ELF-1 (cell line): ENCODE measurements around the gene MYL3.

Source experiments
- DNase-seq: peaks from one replicate; pipeline ENCODE4 v3.0.0-alpha.2; 2016; ENCODE audit warnings: low read depth, low spot score

MYL3 gene

GRCh38 chr3:46851364-46852333 lies 11.6 kb downstream of the MYL3 start:
- no peak for DNase-seq

GRCh38 chr3:46850468-46850779 lies 12.8 kb downstream of the MYL3 start:
- DNase-seq = no peak

DNA sequence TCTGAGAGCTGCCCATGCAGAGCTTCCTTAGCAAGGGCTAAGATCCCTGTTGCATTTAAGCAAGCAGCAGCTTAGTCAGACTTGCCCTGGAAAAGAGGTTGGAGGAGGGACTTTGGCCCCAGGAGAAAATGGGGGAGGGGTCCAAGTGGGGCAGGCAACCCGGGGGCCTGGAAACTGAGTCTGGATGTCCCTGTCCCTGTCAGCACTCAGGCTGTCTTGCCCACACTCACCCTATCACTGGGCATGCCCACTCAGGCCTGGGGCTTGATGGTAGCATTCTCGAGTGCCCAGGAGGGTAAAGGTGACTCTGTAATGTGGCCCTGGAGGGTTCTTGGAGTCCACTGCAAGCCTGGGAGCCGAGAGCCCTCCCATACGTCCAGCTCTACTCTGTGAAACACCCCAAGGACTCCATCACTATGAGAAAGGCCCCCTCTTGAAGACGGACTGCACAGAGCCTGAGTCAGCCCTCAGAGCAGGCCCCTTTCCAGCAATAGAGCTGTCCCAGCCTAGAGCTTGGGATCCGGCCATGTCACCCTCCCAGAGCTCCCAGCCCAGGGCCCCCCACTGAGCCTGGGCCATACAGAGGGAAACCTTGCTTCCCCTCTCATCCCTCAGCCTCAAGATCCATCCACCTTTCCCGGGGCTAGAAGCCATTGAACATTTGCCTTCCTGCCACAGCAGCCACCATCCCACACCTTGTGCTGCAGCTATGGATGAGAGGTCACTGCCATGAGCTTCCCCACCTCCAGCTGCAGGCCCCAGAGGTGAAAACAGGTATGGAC lies 13.4 kb downstream of the MYL3 start:
- no peak for DNase-seq

DNA sequence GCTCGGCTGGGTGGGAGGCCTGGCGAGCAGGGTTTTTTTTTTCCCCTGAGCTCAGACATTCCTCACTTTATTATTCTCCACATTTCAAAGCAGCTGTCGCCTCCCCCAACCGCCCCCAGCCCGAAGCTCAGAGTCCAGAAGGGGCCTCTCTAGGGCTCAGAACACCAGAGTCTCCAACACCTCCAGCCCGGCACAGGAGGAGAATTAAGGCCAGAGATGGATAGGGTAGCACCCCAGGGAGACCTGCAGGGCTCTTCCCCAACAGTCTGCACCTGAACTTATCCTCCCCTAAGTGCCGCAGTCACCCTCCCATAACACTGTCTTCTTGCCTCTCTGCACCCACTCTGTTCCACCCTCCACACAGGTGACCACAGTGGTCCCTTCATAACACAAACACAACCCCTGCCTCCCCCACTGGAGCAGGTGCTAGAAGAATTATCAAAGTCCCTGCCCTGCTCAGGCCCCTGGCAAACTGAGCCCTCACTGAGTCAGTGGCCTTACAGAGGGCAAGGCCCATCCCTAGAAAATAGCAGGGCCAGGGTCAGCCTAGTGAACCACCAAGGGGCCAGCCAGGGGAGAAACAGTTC lies 14.1 kb downstream of the MYL3 start:
- DNase-seq = no peak

- peak; percentile 95 for DNase-seq
Observed at GRCh38 chr3:46848271-46849044, 14.8 kb downstream of the MYL3 start.

DNA sequence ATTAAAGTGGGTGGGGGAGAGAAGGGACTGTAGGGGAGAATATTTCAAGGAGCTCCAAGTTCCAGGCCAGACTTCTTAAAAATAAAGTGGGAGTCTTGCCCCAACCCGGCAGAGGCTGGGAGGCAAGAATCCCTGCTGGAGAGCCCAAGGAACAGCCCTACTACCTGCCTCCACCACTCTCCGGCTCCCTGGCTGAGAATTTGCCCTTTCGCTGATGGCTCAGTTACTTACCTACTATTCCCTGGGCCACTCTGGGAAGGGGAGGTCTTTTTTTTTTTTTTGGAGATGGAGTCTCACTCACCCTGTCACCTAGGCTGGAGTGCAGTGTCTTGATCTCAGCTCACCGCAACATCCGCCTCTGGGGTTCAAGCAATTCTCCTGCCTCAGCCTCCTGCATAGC lies 15.5 kb downstream of the MYL3 start:
- DNase-seq = no peak

- no peak for DNase-seq
Observed at GRCh38 chr3:46846624-46847542, 16.4 kb downstream of the MYL3 start.

DNA sequence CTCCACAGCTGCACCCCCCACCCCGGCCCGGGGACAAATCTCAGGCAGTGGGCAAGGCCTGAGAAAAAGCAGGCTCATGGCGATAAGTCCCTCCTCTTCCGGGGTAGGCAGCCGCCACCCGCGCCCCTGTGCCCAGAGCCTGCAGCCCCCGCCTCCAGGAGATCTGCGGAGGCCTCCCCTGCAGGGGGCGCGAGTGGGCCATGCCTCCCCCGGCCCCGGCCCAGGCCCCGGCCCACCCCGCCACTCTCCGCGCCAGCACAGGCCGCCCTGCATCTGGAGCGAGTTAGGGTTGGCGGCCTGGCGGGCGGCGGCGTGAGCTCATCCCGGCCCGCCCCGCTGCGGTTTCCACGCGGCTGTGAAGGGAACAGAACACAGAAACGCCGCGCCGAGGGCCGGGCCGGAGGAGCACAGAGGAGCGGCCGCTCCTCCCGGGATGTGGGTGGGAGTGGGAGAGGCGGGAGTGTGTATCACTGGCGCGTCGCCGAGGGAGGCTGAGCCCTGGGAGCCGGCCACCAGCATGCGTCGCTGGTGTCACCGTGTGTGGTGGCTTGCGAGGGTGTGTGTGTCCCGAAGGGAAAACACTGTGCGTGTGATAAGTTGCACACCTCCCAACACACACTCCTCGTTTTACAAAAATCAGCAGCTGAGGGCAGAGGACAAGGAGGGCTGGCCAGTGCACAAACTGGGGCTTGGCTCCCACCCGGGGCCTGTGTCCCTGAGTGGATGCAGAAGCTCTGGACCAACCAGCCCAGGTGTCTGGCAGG lies 17.2 kb downstream of the MYL3 start:
- DNase-seq = peak; percentile 92

- peak; percentile 90 for DNase-seq
Observed at GRCh38 chr3:46845397-46845859, 17.8 kb downstream of the MYL3 start.

GRCh38 chr3:46844881-46845312 lies 18.3 kb downstream of the MYL3 start:
- no peak for DNase-seq

DNA sequence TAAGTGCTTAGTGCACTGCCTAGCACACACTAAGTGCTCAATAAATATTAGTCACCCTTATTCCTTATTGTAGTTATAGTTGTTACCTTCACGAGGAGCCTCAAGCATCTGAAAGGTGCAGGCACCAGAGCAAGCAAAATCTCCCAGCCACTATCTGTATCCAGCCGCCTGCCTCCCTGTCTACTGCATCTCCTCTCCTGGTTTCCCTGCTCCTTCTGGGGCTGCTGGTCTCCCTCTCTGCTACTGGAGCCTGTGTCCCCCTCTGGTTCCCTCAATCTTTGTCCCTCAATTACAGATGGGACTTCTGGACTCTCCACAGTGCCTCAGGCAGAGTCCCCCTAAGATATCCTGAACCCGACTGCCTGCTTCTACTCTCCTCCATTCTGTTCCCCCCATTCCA lies 18.8 kb downstream of the MYL3 start:
- DNase-seq = no peak

GRCh38 chr3:46843508-46843907 lies 19.7 kb downstream of the MYL3 start:
- DNase-seq = no peak

DNA sequence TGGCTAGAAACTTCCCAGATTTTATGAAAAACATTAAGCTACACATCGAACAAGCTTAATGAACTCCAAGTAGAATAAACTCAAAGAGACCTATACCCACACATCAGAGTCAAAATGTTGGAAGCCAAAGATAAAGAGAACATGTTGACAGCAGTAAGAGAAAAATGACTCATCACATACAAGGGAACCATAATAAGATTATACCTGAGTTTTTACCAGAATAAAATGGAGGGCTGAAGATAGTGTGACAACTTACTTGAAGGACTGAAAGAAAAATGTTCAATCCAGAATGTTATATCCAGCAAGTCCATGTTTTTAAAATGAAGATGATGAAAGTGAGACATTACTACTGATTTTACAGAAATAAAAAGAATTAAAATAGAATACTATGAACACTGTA lies 22.8 kb downstream of the MYL3 start:
- DNase-seq = no peak

DNA sequence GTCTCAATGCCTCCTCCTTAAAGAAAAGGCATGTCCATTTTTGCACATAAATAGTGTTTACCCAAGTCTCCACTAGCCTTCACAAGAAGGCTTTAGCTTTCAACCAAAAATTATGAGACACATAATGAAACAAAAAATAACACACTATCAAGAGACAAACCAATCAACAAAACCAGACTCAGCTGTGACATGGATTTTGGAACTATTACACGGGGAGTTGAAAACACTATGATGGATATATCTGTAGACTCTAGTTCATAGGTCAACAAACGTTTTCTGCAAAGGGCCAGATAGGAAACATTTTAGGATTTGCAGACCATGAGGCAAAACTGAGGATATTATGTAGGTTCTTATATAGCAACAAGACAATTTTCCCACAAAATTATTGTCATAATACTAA lies 24.9 kb downstream of the MYL3 start:
- no peak for DNase-seq

- no peak for DNase-seq
Observed at GRCh38 chr3:46835491-46835890, 27.8 kb downstream of the MYL3 start.

DNA sequence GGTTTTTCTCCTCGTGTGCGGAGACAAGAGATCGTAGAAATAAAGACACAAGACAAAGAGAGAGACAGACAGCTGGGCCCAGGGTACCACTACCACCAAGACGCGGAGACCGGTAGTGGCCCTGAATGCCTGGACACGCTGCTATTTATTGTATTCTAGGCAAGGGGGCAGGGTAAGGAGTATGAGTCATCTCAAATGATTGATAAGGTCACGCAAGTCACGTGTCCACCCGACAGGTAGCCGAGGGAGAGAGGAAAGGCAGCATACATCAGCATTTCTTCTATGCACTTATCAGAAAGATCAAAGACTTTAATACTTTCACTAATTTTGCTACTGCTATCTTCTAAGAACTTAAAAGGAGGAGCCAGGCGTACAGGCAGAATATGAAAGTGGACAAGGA lies 28.2 kb downstream of the MYL3 start:
- DNase-seq = no peak

- no peak for DNase-seq
Observed at GRCh38 chr3:46833346-46834300, 29.6 kb downstream of the MYL3 start.

DNA sequence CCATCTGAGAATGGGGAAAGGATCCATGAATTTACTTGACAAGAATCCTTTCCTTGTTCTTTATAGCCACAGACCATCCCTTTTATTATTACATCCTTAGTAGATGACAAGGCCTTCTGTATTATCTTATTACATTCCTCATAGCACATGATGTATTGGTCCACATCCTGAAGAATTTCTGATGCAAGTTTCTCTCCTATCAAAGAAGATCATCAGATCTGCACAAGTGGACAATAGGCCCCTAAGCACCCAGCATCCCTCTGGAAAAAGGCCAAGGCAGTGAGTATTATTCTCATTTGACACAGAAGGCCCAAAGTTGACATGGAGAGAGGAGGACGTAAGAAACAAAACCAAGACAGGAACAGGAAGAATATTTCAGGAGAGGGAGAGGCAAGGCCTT lies 31.4 kb downstream of the MYL3 start:
- no peak for DNase-seq

DNA sequence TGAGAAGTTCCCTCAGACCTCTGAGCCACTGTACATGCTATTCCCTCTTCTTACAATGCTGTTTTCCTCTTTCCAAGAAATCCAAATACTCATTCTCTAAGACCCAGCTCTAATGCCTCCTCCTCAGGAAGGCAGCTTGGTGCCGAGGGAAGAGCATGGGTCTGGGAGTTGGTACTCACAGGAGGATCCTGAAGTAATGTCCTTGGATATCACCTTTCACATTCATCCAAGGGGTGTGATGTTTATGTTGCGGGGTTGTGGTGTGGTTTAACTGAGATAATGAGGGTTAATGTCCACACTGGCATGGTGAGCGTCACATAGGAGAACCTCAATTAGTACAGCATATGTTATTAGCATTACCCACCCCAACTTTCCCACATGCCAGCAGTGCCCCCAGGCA lies 31.9 kb downstream of the MYL3 start:
- no peak for DNase-seq
